Esophagus squamous epithelium (tissue), 5 donors: ENCODE data around the gene XPOT. TPM values are rescaled to one million over a fixed set of nuclear protein-coding genes. Genes with fewer than 3 reads are reported as not detected.

Experiments used
- DNase-seq: peaks from one replicate; lab custom pipeline; 2025; lab: John Stamatoyannopoulos, UW
- H3K27ac ChIP-seq, 4 donors: fragments of 200-600 bp; sonication (generic); one replicate each; pipeline ENCODE4 v1.5.1; 2016 to 2019; ENCODE audit warnings: mild to moderate bottlenecking in 1 of 4
- H3K27me3 ChIP-seq, 4 donors: fragments of 200-600 bp; sonication (generic); 1 replicate in 3 of 4; 2 replicates in 1 of 4; pipeline versions ENCODE4 v1.5.1 to v1.6.0; 2017 to 2021; ENCODE audit warnings: antibody characterized with exemption in 1 of 4
- H3K36me3 ChIP-seq, 3 donors: fragments of 200-600 bp; sonication (generic); one replicate each; pipeline ENCODE4 v1.5.1; 2016 to 2019
- H3K4me1 ChIP-seq, 3 donors: fragments of 200-600 bp; sonication (generic); one replicate each; pipeline ENCODE4 v1.5.1; 2017 to 2019
- H3K4me3 ChIP-seq, 4 donors: fragments of 200-600 bp; sonication (generic); 1 replicate in 3 of 4; 2 replicates in 1 of 4; pipeline ENCODE4 v1.5.1; 2016 to 2019; ENCODE audit warnings: mild to moderate bottlenecking in 2 of 4, moderate library complexity in 1 of 4
- H3K9me3 ChIP-seq, 3 donors: fragments of 200-600 bp; sonication (generic); one replicate each; pipeline ENCODE4 v1.5.1; 2016 to 2019
- CTCF ChIP-seq, 6 experiments: fragments of 450-650 bp in 4 of 6; fragments of 200-600 bp in 2 of 6; sonication (generic) in 2 of 6; IDR thresholded peaks; one replicate each; pipeline ENCODE4 v1.5.1; 2016 to 2019; ENCODE audit warnings: antibody characterized with exemption in 6 of 6, mild to moderate bottlenecking in 4 of 6, moderate library complexity in 4 of 6
- POLR2A ChIP-seq, 4 donors: fragments of 450-650 bp; IDR thresholded peaks; one replicate each; pipeline ENCODE4 v1.6.1; 2017; ENCODE audit warnings: antibody characterized with exemption in 4 of 4, mild to moderate bottlenecking in 4 of 4, moderate library complexity in 3 of 4
- WGBS, 2 donors: methylation state at CpG; one replicate each; pipeline ENCODE4 v1.1.5; 2018; 5-methylcytosine and 5-hydroxymethylcytosine counted together
- intact Hi-C: fragments of 100-400 bp; cut with DNase I; formaldehyde crosslinking; loops from one replicate; pipeline ENCODE4 v1.15.0; 2022
- total RNA-seq, 4 donors: library from RNA; depleted of rRNA; stranded (reverse); fragments of >200 nt; gene quantifications; one replicate each; pipeline ENCODE4 v1.1.0, GENCODE V29; 2016
- donor health status: DM: yes; HTN: yes; CAD: no.

The XPOT gene
- total RNA-seq, 4 donors from 2014 or later, result 29.9 to 61.2 (median 38.0) TPM

- WGBS, 2 donors, result 88% methylated on average over 7 to 9 of the region's 9 CpGs
- no peak overlapping the region for H3K4me3 ChIP-seq
- peaks cover 3 to 27% (median 12%) of the 10 kb centered on the region in 3 donors for H3K36me3 ChIP-seq
- no peak for DNase-seq
- no peaks in the 10 kb centered on the region for H3K9me3 ChIP-seq
- intact Hi-C loops, result no loop called here
- no peak for TF ChIP-seq POLR2A (IDR thresholded peaks at IDR 0.05)
- TF ChIP-seq CTCF (IDR thresholded peaks at IDR 0.05), result no peak
- H3K4me1 ChIP-seq, result peaks cover 8 to 41% (median 10%) of the 10 kb centered on the region in 3 donors
- no peak overlapping the region for H3K27ac ChIP-seq
- H3K27me3 ChIP-seq, result no peaks in the 10 kb centered on the region
Observed at GRCh38 chr12:64407342-64408223, 3.4 kb downstream of the XPOT start.

- H3K4me1 ChIP-seq, result peaks cover 0 to 20% (median 0%) of the 10 kb centered on the region in 3 donors
- no peak overlapping the region for H3K27ac ChIP-seq
- intact Hi-C loops, result no loop called here
- 89 to 92% methylated on average over 2 of the region's 2 CpGs for WGBS, 2 donors
- H3K4me3 ChIP-seq, result no peak overlapping the region
- no peaks in the 10 kb centered on the region for H3K27me3 ChIP-seq
- H3K36me3 ChIP-seq, result peaks cover 16 to 66% (median 22%) of the 10 kb centered on the region in 3 donors
- no peak for TF ChIP-seq POLR2A (IDR thresholded peaks at IDR 0.05)
- TF ChIP-seq CTCF (IDR thresholded peaks at IDR 0.05), result no peak
- no peaks in the 10 kb centered on the region for H3K9me3 ChIP-seq
- no peak for DNase-seq
Observed at GRCh38 chr12:64411427-64411826, 7.2 kb downstream of the XPOT start.

- TF ChIP-seq POLR2A (IDR thresholded peaks at IDR 0.05) (no peak), CTCF (IDR thresholded peaks at IDR 0.05) (no peak)
- Histone ChIP-seq H3K36me3 (peaks cover 22 to 76% (median 30%) of the 10 kb centered on the region in 3 donors), H3K9me3 (no peaks in the 10 kb centered on the region), H3K27ac (no peak overlapping the region), H3K4me1 (peaks cover 0 to 15% (median 0%) of the 10 kb centered on the region in 3 donors), H3K27me3 (no peaks in the 10 kb centered on the region), H3K4me3 (no peak overlapping the region)
- intact Hi-C loops, result no loop called here
- DNase-seq, result no peak
- WGBS, 2 donors, result 82 to 89% methylated on average over 2 of the region's 2 CpGs
Observed at GRCh38 chr12:64412459-64412858, 8.3 kb downstream of the XPOT start.

- H3K36me3 ChIP-seq, result peaks cover 22 to 90% (median 35%) of the 10 kb centered on the region in 3 donors
- H3K4me3 ChIP-seq, result no peak overlapping the region
- no peak overlapping the region for H3K27ac ChIP-seq
- H3K27me3 ChIP-seq, result no peaks in the 10 kb centered on the region
- no peak for DNase-seq
- WGBS, 2 donors, result 90 to 92% methylated on average over 2 of the region's 2 CpGs
- no peak for TF ChIP-seq POLR2A (IDR thresholded peaks at IDR 0.05)
- intact Hi-C loops, result no loop called here
- peaks cover 0 to 7% (median 0%) of the 10 kb centered on the region in 3 donors for H3K4me1 ChIP-seq
- H3K9me3 ChIP-seq, result no peaks in the 10 kb centered on the region
Observed at GRCh38 chr12:64413884-64414283, 9.7 kb downstream of the XPOT start.

GRCh38 chr12:64418209-64418608, 14.0 kb downstream of the XPOT start:
- no peak for TF ChIP-seq CTCF (IDR thresholded peaks at IDR 0.05)
- no peak for TF ChIP-seq POLR2A (IDR thresholded peaks at IDR 0.05)
- H3K9me3 ChIP-seq, result no peaks in the 10 kb centered on the region
- H3K27me3 ChIP-seq, result no peaks in the 10 kb centered on the region
- no peaks in the 10 kb centered on the region for H3K4me1 ChIP-seq
- intact Hi-C loops, result no loop called here
- H3K36me3 ChIP-seq, result peaks cover 15 to 100% (median 34%) of the 10 kb centered on the region in 3 donors
- no peak overlapping the region for H3K27ac ChIP-seq
- no peak for DNase-seq
- H3K4me3 ChIP-seq, result no peak overlapping the region
